Neural crest cell (in vitro differentiated cells): ENCODE results near the gene TNFAIP3. TPM values are rescaled to one million over a fixed set of nuclear protein-coding genes. Genes with fewer than 3 reads are reported as not detected.

ENCODE experiments used
- DNase-seq: peaks from one replicate; pipeline ENCODE4 v3.0.0; 2021; ENCODE audit warnings: low read depth, mixed read lengths, low spot score
- H3K27ac Mint-ChIP-seq: one replicate; pipeline ENCODE4 v1.8.0; 2021; ENCODE audit warnings: mild to moderate bottlenecking, mixed read lengths; ENCODE audit not compliant: unreplicated experiment
- H3K27me3 Mint-ChIP-seq: 2 replicates; pipeline ENCODE4 v1.8.0; 2021; ENCODE audit warnings: low read depth, mild to moderate bottlenecking, mixed read lengths
- H3K36me3 Mint-ChIP-seq: 2 replicates; pipeline ENCODE4 v1.8.0; 2021; ENCODE audit warnings: low read depth, mild to moderate bottlenecking, mixed read lengths
- H3K4me1 Mint-ChIP-seq: 2 replicates; pipeline ENCODE4 v1.8.0; 2021; ENCODE audit warnings: mixed read lengths
- H3K4me3 Mint-ChIP-seq: one replicate; pipeline ENCODE4 v1.8.0; 2021; ENCODE audit warnings: mild to moderate bottlenecking, mixed read lengths
- H3K9me3 Mint-ChIP-seq: 2 replicates; pipeline ENCODE4 v1.8.0; 2021; ENCODE audit warnings: mixed read lengths
- CTCF ChIP-seq: fragments of 200-600 bp; sonication (generic); conservative IDR thresholded peaks from 2 replicates; pipeline ENCODE4 v1.5.0; 2021; ENCODE audit warnings: antibody characterized with exemption, mild to moderate bottlenecking
- total RNA-seq: library from RNA; stranded (reverse); gene quantifications from 2 replicates; pipeline ENCODE4 v1.2.1, GENCODE V29; 2021

Gene TNFAIP3
- total RNA-seq, 1 donor from 2014 or later: 2.9 TPM

- Mint-ChIP-seq H3K36me3 (peaks cover 5% of the 10 kb centered on the region), H3K27ac (no peak overlapping the region), H3K4me1 (peaks cover 29% of the 10 kb centered on the region), H3K27me3 (peaks cover 5% of the 10 kb centered on the region), H3K4me3 (no peak overlapping the region), H3K9me3 (no peaks in the 10 kb centered on the region)
- no peak for TF ChIP-seq CTCF
- no peak for DNase-seq
These were observed 7.4 kb downstream of the TNFAIP3 start for GRCh38 chr6:137874204-137875057.

- peaks cover 5% of the 10 kb centered on the region for H3K36me3 Mint-ChIP-seq
These were observed 8.0 kb downstream of the TNFAIP3 start for GRCh38 chr6:137875058-137875520.

DNA sequence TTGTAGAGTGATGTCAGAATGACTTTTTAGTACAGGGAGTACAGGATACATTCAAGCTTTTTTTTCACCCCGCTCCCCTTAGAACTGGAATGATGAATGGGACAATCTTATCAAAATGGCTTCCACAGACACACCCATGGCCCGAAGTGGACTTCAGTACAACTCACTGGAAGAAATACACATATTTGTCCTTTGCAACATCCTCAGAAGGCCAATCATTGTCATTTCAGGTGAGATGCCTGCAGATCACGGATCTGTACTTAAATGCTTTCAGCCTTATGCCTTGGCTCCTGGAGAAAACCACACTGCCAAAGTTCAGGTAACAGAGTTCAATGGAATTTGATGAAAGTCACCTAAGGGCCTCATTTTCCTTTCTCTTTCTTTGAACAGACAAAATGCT, 8.5 kb downstream of the TNFAIP3 start:
- peaks cover 5% of the 10 kb centered on the region for H3K36me3 Mint-ChIP-seq
- no peak overlapping the region for H3K4me3 Mint-ChIP-seq
- no peak overlapping the region for H3K27ac Mint-ChIP-seq
- no peaks in the 10 kb centered on the region for H3K9me3 Mint-ChIP-seq
- no peak for DNase-seq
- TF ChIP-seq CTCF: no peak
- H3K4me1 Mint-ChIP-seq: peaks cover 30% of the 10 kb centered on the region
- no peaks in the 10 kb centered on the region for H3K27me3 Mint-ChIP-seq

More at GRCh38 chr6:137875058-137875520, 8.0 kb downstream of the TNFAIP3 start:
- no peaks in the 10 kb centered on the region for H3K9me3 Mint-ChIP-seq
- H3K4me1 Mint-ChIP-seq: peaks cover 30% of the 10 kb centered on the region
- H3K27me3 Mint-ChIP-seq: no peaks in the 10 kb centered on the region
- no peak for TF ChIP-seq CTCF
- H3K4me3 Mint-ChIP-seq: no peak overlapping the region
- no peak overlapping the region for H3K27ac Mint-ChIP-seq
- no peak for DNase-seq

- Mint-ChIP-seq H3K27ac (no peak overlapping the region), H3K9me3 (no peaks in the 10 kb centered on the region), H3K27me3 (no peaks in the 10 kb centered on the region), H3K36me3 (peaks cover 2% of the 10 kb centered on the region), H3K4me3 (no peak overlapping the region), H3K4me1 (peaks cover 24% of the 10 kb centered on the region)
- no peak for DNase-seq
- TF ChIP-seq CTCF: no peak
These were observed 9.5 kb downstream of the TNFAIP3 start for GRCh38 chr6:137876547-137876946.

GRCh38 chr6:137877113-137877512, 10.1 kb downstream of the TNFAIP3 start:
- Mint-ChIP-seq H3K4me1 (peaks cover 24% of the 10 kb centered on the region), H3K27me3 (no peaks in the 10 kb centered on the region), H3K4me3 (no peak overlapping the region), H3K27ac (no peak overlapping the region), H3K36me3 (peaks cover 2% of the 10 kb centered on the region), H3K9me3 (no peaks in the 10 kb centered on the region)
- no peak for DNase-seq
- TF ChIP-seq CTCF: no peak
